CD4-positive, alpha-beta T cell treated with Interleukin-17A for 1 hour (primary cell): ENCODE results near the gene CHAF1A.

ENCODE experiments used
- DNase-seq: peaks from one replicate; pipeline ENCODE4 v3.0.0-alpha.2; 2020

CHAF1A gene, protein sequence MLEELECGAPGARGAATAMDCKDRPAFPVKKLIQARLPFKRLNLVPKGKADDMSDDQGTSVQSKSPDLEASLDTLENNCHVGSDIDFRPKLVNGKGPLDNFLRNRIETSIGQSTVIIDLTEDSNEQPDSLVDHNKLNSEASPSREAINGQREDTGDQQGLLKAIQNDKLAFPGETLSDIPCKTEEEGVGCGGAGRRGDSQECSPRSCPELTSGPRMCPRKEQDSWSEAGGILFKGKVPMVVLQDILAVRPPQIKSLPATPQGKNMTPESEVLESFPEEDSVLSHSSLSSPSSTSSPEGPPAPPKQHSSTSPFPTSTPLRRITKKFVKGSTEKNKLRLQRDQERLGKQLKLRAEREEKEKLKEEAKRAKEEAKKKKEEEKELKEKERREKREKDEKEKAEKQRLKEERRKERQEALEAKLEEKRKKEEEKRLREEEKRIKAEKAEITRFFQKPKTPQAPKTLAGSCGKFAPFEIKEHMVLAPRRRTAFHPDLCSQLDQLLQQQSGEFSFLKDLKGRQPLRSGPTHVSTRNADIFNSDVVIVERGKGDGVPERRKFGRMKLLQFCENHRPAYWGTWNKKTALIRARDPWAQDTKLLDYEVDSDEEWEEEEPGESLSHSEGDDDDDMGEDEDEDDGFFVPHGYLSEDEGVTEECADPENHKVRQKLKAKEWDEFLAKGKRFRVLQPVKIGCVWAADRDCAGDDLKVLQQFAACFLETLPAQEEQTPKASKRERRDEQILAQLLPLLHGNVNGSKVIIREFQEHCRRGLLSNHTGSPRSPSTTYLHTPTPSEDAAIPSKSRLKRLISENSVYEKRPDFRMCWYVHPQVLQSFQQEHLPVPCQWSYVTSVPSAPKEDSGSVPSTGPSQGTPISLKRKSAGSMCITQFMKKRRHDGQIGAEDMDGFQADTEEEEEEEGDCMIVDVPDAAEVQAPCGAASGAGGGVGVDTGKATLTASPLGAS

DNA sequence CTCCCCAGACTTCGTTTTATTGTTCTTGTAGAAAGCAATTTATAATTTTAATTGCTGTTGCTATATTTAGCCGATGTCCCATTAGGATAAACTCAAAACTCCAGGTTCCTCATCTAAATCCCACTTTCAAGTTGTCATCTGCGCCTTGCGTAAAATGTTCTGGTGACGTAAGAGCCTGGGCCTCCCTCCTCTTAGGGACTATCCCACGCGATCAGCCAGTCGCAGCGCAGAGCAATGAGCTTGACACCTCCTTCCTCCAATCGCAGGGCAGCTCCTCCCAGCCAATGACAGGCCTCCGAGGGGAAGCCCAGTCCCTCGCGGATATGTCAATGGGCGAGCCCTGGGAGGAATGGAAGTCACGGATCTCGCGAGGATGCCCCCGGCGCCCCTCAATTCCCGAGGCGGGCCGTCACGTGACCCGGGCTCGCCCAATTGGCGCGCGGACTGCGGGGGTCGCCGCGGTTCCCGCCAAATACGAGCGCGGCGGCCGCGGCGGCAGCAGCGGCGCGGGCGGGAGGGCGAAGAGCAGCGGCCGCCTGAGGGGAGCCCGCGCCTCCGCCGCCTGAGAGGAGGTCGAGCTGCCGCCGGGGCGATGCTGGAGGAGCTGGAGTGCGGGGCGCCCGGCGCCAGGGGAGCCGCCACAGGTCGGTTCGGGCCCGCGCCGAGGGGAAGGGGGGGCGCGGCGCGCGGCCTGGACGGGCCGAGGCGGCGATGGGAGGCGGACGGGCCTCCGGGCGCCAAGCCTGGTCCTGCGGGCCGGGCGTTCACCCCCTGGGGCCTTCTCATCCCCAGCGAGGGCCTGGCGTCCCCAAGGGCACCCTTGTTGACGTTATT, at the start of gene CHAF1A:
Gene CHAF1A (plus strand): TSS at position 470 of the 834 bp plus-strand sequence. CDS start 123 bp downstream, at position 593.
- DNase-seq, result peak; percentile 100

DNA sequence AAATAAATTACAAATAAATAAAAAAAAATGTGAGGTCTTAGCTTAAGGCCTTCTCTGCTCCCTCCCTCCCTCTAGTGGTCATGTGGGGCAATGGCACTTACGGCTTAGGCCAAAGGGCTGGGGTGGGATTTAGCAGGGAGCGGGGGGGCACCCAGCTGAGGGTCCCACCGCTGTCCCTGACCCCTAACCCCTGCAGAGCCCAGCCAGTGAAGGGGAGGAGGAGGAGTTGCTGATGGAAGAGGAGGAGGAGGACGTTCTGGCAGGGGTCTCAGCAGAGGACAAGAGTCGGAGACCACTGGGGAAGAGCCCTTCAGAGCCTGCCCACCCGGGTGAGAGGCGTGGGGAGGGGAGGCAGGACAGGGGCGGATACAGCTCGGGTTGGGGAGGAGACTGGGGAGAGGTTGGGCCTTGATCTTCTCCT, 49.7 kb upstream of the CHAF1A start:
- DNase-seq, result peak; percentile 73

DNA sequence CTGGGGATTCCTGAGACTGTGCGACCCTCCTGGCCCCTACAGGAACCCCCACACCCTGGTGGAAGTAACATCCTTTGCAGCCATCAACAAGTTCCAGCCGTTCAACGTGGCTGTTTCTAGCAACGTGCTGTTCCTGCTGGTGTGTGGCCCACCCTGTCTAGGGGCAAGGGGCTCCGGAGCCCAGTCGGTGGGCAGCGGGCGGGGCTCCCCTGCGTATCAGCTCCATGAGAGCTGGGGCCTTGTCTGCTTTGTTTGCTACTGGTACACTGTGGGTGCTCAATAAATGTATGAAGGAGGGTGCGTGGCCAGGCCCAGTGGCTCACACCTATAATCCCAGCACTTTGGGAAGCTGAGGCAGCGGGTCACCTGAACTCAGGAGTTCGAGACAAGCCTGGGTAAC, 48.2 kb upstream of the CHAF1A start:
- no peak for DNase-seq

DNA sequence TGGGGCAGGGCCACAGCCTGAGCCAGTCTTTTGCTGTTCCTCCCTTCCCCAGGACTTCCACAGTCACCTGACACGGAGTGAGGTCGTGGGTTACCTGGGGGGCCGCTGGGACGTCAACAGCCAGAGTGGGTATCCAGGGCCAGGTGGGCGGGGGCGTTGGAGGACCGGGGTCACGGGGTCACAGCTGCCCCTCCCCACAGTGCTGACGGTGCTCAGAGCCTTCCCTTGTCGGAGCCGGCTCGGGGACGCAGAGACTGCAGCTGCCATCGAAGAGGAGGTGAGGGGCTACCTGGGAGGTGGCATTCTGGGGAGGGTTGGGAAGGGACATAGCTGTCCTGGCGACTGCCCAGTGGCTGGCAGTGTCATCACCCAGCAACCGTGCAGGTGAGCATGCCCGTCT, 47.5 kb upstream of the CHAF1A start:
- no peak for DNase-seq

DNA sequence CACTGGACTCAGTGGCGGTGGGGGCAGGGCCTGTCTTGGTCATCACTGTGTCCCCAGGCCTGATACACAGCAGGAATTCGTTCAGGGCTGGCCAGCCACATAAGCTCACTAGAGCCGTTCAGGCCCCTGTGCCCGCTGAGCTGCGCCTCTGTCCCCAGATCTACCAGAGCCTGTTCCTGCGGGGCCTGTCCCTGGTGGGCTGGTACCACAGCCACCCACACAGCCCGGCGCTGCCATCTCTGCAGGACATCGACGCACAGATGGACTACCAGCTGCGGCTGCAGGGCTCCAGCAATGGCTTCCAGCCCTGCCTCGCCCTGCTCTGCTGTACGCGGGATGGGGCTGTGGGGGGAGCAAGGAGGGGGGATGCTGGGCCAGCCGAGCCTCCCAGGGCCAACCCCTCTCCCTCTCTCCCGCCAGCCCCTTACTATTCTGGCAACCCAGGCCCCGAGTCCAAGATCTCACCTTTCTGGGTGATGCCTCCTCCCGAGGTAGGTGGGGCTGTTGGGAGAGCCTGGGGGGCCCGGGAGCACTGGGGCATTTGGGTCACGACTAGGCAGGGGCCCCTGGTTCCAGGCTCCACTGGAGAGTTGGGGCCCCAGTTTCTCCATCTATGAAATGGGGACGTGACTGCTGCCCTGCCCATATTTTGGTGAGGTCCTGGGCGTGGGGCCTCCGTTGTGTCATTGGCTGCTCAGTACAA, 45.2 kb upstream of the CHAF1A start:
- DNase-seq, result no peak

DNA sequence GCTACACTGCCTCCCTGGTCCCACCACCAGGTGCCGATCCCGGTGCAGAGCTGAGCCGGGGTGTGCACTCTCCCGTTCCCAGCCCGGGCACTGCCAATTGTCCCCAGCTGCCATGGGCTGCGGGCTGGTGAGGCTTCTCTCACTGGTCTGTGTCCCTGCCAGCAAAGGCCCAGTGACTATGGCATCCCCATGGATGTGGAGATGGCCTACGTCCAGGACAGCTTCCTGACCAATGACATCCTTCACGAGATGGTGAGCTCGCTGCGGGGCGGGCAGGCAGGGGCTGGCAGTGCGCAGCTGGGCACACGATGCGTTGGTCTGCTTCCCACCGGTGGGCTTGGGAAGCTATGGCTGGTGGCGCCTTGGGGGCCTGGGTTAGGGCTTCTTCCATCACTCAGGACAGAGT, 44.5 kb upstream of the CHAF1A start:
- no peak for DNase-seq

DNA sequence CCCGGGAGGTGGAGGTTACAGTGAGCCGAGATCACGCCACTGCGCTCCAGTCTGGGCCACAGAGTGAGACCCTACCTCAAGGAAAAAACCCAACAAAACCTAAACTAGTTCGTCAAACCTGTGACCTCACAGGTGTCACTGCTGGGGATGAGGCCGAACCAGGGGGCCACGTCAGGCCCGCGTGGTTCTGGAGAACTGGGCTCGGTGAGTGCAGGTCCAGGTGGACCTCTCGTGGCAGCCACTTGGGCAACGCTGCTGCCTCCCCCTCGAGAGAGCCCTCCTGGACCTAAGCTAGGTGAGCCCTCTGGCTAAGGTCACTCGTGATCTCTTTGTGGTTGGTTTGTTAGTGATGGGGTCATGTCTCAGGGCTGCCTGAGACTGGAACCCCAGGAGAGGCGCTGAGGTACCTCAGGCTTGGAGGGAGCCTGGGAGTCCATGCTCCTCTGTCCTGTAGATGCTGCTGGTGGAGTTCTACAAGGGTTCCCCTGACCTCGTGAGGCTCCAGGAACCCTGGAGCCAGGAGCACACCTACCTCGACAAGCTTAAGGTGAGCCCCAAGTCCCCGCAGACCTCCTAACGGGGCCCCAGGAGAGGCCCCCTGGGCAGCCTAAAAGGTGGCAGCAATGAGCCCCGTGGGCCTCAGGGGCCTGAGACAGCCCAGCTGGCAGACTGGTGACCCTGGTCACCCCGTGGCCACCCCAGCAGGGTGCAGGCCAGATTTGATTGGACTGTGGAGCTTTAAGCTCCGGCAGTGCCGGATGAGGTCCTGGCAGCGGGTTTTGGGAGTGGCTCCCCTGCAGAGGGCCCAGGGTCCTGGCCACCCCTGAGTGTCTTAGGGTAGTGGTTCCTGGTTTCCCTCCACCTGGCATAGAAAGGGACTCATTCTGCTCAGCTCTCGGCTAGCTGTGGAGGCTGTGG, 43.5 kb upstream of the CHAF1A start:
- DNase-seq, result no peak

DNA sequence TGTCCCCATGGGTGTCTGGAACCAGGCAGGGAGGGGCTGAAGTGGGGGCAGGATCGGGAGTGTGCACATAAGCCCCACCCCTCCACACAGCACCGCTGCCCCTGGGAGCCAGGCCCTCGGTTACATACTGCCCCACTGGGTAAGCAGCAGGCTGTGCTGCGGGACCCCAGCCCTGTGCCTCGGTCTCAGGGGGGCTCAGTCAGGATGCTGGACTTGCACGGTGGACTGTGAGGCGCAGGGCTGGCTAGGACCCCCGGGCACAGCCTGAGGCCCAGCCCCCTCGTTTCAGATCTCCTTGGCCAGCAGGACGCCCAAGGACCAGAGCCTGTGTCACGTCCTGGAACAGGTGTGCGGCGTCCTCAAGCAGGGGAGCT, 42.8 kb upstream of the CHAF1A start:
- no peak for DNase-seq

DNA sequence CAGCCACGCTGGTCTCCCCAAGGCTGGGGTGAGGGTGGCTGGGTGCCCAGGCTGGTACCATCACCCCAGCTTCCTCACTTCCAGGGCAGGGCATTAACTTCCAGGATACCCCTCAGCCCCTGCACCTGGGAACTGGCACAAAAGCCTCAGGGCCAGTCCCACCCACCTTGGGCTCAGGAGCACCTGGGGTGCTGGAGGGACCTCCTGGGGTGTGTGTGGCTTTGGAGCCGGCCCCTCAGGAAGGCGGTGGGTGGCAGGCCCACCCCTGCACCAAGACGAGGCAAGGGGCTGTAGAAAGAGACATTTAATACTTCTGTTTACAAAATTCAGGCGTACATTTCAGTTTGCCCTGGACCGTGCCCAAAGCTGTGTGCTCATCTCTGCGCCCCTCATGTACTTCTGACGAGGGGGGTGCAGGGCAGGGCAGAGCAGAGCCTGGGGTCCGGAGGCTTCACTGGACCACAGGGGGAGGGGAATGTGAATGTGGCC, 42.3 kb upstream of the CHAF1A start:
- no peak for DNase-seq

DNA sequence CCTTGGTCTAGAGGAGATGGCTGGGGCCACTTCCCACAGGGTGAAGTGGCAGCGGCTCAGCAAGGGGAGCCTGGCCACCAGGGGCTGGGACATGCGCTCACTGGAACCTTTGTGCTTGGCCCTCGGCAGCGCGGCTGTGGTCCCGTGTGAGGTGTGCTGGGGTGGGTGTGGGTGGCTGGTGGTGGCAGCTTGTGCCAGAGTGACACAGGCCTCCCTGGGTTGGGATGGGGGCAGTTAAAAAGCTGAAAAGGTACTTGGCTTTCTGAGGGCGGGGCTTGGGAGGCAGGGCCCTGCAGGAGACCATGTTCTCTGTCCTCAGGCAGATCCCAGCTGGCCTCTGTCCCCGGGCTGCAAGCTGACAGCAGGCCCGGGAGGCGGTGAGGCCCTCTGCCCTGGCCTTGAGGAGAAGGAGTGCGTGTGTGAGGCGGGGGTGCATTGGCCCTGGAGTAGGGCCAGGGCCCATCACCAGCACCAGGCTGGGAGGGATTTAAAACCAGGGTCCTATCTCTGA, 41.7 kb upstream of the CHAF1A start:
- DNase-seq, result no peak

DNA sequence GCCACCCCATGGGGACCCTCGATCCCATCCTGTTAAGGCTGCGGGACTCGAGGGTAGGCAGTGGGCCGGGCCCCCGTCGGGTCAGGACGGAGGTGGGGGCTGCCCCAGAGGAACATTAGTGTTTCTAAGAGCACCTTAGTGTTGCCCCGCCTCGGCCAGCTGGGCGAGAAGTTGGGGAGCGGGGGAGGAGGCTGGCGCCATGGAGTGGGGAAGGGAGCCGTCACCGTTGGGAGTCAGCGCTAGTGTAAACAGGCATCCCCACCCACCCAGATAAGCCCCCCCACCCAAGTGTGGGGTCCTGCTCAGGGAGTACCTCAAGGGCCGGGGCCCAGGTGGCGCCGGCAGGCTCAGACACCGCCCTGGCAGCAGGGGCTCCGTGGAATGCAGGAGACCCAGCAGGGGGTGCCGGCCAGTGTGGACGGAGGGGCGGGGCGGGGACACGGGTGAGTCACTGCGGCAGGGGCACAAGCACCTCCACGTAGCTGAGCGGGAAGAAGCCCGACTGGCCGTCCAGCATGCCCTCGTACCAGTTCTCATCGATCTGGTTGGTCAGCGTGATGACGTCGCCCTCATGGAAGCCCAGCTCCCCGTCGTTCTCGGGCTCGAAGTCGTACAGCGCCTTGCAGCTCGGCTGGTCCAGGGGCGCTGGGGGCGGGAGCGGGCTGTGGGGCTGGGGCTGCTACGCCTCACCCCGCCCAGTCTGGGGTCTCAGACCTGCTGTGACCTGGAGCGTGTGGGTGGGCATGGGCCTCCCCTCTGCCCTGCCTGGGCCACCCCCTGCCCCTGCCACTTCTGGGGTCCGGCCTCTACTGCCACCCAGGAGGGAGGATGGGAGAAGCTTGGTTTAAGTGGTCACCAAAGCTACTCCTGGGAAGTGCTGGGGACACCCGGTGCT, 41.0 kb upstream of the CHAF1A start:
- no peak for DNase-seq

DNA sequence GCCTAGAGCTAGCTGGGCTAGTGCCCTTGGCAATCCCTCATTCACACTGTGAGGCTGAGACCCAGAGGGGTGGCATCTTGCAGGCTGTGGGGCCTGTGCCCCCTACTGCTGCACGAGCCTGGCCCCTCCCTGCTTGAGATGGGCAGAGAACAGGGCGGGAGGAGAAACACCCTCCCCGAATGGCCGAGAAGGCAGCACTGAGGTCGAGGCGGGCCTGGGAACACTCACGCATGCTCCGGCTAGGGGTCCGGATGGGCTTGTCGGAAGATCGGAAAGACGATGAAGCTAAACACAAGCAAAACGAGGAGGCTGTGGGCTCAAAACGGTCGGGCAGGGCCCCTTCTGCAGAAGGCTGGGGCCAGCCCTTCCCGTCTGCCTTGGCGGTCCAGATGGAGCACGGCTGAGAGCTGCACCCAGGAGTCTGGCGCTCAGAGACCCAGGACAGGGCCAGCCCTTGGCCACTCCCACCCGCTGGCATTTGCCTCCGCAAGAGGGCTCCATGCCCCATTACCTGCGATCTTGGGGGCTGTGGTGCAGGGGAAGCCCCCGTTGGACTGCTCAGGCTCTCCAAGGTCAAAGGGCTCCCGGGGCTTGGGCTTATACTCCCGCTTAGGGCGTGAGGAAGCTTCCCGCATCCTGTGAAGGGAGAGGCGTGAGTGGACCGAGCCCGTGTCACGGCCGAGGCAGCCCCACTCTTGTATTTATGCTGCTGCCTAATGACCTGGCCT, 40.2 kb upstream of the CHAF1A start:
- no peak for DNase-seq

DNA sequence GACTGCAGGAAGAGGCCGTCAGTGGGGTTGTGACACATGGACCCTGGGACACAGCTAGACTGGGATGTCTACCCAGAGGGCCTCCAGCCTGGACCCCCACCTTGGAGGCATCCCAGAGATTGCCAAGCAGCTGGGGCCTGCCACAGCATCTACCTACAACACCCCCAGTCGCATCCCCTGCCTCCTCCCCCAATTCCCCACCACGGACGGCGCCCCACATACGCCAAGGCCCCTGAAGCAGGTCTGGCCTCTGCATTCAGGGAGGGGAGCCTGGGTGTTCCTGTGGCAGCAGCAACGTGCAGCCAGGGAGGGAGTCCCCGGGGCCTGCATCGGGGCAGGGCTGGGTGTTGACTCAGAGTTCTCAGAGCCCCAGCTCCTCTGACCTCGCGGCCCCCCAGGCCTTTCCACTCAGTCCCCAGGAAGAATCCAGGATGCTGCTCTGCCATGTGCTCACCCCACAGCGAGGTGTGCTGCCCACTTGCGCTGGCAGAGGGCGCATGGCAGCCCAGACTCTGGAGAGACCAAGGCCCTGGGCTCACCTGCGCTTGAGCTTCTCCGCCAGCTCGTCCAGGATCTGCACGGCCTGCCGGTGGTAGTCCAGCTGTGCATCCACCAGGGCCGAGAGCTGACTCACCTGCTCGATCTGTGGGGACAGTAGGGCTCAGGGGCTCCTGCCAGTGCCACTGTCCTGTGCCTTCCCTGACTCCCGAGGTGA, 39.5 kb upstream of the CHAF1A start:
- no peak for DNase-seq

DNA sequence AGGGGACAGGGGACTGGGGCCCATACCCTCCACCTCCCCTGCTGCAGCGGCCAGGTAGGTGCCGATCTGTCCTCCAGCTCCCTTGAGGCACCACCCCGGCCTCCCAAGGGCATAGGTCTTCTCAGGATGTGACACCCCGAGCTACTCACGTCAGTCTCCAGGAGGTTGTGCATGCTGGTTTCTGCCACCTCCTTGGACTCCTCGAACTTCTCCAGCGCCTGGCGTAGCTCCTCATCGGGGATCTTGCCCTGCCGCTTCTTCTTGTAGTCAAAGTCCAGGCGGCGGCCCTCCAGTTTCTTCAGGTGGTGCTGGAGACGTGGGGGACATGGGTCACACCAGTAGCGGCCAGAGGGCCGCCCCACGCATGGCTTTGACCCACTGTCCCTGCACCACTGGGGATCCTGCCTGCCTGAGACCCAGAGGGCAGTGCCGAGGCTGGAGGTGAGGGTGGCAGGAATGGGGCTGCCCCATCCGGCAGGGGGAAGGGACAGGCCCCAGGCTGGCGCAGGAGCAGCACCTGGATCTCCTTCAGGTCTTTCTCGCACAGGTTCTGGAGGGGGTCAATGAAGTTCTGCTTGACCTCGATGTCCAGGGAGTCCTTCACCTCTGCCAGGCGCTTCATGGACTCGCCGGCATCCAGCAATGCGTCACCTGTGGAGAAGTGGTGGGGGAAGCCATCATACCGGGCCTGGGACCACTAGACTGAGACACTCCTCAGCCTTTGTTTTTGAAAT, 38.7 kb upstream of the CHAF1A start:
- no peak for DNase-seq

DNA sequence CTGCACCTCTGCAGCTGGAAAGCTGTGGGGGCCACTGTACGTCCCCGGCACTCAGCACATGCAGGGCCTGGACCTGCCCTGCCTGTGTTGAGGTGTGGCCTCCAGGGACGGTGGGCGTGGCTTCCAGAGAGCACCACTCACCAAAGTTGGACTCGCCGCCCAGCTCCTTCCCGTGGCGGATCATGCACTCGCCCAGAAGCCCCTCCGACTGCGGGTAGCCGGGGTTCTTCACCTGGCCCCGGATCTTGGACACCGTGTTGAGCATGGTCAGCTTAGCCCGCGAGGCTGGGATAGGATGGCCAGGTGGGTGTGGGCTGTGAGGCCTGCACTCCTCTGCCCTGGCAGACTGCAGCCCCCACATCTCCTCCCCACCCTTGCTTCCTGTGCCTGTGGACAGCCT, 37.1 kb upstream of the CHAF1A start:
- DNase-seq, result no peak

DNA sequence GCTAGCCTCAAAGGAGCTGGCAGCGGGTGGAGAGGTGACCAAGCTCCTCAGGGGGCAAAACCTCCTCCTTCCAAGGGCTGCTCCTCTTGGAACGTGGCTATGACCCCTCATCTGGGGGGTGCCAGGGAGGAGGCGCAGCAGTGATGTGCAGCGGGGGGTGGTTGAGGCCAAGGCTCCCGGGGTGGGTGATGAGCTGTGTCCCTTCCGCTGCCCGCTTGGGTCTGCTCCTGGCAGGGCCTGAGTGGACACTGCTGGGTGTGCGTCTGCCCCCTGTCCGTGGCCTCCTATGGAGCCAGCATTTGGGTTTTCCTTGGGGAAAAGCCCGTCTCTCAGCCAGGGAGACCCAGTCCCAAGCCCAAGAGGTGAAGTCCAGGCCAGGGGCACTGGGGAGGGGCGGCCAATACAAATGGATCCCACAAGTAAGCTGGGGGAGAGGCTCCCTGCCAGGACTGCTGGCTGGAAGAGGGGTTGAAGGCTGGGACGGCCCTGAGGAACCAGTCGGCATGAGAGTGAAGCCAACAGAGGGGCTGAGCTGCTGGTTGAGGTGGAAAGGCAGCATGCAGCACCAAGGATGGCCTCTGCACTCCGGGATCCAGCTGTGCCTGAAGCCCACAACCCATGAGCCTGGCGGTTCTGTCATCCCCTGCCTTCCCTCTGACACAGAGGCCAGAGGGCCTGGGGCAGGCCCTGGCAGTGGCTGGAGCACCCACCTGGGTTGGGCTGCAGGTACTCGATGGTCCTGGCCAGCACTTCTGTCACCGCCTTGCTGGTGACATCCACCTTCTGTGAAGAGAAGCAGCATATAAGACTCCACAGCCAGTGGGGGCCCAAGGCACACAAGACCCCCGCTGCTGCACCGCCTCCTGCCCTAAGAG, 36.4 kb upstream of the CHAF1A start:
- DNase-seq, result no peak
